ENCODE results near the gene ZBED4.
"Not testable (repeated sequence)": the region's sequence is repeated elsewhere in the genome, so short reads cannot be mapped to it uniquely, and the experiment has no call there.

ZBED4 gene, protein sequence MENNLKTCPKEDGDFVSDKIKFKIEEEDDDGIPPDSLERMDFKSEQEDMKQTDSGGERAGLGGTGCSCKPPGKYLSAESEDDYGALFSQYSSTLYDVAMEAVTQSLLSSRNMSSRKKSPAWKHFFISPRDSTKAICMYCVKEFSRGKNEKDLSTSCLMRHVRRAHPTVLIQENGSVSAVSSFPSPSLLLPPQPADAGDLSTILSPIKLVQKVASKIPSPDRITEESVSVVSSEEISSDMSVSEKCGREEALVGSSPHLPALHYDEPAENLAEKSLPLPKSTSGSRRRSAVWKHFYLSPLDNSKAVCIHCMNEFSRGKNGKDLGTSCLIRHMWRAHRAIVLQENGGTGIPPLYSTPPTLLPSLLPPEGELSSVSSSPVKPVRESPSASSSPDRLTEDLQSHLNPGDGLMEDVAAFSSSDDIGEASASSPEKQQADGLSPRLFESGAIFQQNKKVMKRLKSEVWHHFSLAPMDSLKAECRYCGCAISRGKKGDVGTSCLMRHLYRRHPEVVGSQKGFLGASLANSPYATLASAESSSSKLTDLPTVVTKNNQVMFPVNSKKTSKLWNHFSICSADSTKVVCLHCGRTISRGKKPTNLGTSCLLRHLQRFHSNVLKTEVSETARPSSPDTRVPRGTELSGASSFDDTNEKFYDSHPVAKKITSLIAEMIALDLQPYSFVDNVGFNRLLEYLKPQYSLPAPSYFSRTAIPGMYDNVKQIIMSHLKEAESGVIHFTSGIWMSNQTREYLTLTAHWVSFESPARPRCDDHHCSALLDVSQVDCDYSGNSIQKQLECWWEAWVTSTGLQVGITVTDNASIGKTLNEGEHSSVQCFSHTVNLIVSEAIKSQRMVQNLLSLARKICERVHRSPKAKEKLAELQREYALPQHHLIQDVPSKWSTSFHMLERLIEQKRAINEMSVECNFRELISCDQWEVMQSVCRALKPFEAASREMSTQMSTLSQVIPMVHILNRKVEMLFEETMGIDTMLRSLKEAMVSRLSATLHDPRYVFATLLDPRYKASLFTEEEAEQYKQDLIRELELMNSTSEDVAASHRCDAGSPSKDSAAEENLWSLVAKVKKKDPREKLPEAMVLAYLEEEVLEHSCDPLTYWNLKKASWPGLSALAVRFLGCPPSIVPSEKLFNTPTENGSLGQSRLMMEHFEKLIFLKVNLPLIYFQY

GRCh38 chr22:49852898-49853894 is at the start of gene ZBED4:
TSS of gene ZBED4 (plus strand) at chr22:49853844. CDS start at chr22:49883663, 29,819 bp downstream.
- DNase-seq: peak; percentile 99

DNA sequence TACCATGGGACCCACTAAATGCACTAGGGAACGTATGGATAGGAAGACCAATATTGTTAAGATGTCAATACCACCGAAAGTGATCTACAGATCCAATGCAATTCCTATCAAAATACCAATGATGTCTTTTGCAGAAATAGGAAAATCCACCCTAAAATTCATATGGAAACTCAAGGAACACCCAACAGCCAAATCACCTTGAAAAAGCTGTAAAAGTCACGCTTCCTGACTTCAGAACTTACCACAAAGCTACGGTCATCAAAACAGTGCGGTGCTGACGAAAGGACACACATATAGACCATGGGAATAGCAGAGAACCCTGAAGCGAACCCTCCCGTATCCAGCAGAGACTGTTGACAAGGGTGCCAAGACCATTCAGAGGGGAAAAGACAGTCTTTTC is 46.5 kb upstream of the ZBED4 start:
- DNase-seq: no peak

DNA sequence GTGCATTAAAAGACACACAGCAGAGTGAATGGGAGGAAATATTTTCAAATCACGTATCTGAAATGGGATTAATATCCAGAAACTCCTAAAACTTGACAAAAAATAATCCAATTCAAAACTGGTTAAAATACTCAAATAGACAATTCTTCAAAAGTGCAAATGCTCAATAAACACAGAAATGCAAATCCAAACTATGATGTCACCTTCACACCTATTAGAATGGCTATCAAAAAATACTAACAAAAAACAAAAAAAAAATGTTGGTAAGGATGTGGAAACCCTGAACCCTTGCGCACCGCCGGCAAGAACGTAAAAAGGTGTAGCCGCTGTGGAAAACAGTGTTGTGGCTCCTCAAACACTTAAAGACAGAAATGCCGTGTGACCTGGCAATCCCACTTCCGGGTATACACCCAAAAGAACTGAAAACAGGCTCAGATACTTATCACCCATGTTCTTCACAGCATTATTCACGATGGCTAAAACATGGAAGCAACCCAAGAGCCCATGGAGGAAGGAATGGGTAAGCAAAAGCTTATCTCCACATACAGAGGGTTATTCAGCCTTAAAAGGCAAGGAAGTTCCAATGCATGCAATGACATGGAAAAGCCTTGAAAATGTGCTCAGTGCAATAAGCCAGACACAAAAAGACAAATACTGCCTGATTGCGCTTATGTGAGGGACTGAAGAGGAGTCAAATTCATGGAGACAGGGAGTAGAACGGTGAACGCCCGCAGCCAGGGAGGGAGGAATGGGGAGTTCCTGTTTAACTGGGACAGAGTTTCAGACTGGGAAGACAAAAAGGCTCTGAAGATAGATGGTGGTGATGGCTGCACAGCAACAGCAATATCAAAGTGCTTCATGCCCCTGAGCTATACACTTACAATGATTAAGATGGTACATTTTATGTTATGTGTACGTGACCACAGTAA is 45.6 kb upstream of the ZBED4 start:
- peak; percentile 45 for DNase-seq

- DNase-seq: no peak
These were observed 43.2 kb upstream of the ZBED4 start for GRCh38 chr22:49810363-49811019.

DNA sequence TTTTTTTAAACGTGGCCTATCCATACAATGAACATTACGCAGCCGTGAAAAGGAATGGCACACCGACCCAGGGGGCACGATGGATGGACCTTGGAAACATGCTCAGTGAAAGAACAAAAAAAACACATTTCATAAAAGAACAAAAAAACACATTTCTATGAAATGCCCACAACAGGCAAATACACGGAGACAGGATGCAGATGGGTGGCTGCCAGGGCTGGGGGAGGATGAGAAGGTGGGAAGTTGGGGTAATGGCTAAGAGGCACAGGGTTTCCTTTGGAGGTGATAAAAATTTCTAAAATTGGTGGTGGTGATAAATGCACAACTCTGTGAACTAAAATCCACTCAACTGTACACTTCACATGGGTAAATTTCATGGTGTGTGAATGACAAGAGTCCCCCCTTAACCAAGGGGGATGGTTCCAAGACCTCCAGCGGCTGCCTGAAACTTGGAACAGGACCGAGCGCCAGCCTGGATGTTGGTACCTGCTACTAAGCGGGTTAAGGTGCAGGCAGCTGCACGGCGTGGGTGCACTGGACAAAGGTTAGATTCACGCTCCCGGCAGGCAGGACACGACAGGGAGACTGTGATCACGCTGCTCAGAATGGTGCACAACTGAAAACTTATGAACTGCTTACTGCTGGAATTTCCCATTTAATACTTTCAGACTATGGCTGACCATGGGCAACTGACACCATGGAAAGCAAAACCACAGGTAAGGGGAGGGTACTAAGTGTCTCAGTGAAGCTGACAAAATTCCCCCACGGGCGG is 42.4 kb upstream of the ZBED4 start:
- no peak for DNase-seq

GRCh38 chr22:49812838-49813237 is 40.8 kb upstream of the ZBED4 start:
- no peak for DNase-seq

GRCh38 chr22:49814164-49814686 is 39.4 kb upstream of the ZBED4 start:
- no peak for DNase-seq

DNA sequence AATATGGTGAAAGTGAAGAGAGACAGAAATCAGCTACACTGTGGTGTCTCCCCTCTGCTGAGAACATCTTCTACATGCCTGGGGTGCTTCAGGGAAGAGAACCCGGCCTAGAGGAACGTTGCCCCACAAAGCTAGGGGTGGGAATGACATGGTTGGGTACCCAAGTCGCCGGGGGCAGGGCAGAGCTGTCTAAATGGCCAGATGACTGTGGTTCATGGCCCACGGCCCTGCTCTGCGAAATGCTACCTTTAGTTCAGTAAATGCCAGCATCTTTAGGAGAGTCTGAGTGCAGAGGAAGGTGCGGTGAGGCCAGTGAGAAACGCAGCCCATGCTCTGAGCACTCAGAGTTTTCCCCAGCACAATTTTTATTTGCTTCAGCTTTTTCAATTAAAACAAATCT is 38.8 kb upstream of the ZBED4 start:
- no peak for DNase-seq

- DNase-seq: peak; percentile 32
These were observed 38.0 kb upstream of the ZBED4 start for GRCh38 chr22:49815641-49816091.

GRCh38 chr22:49817359-49817758 is 36.3 kb upstream of the ZBED4 start:
- no peak for DNase-seq

DNA sequence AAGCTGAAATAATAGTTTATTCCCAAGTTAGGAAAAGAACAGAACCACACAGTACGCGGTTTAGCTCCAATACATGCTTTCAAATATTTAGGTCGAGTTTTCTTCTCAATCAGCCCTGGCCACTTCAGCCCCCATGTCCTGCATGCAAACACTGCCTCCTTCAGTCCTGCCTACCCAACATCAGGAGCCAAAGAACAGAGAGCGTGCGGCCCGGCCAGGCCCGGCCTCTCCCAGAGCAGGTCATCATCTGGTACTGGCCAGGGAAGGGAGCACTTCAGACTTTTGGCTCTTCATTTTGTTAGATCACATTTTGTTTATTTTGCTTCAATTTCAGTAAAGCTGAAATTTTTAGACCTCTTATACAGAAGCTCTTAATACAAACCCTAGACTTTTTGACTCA is 32.7 kb upstream of the ZBED4 start:
- no peak for DNase-seq

- DNase-seq: not testable (repeated sequence)
These were observed 31.9 kb upstream of the ZBED4 start for GRCh38 chr22:49821741-49822140.

- DNase-seq: no peak
These were observed 30.2 kb upstream of the ZBED4 start for GRCh38 chr22:49823289-49824045.

DNA sequence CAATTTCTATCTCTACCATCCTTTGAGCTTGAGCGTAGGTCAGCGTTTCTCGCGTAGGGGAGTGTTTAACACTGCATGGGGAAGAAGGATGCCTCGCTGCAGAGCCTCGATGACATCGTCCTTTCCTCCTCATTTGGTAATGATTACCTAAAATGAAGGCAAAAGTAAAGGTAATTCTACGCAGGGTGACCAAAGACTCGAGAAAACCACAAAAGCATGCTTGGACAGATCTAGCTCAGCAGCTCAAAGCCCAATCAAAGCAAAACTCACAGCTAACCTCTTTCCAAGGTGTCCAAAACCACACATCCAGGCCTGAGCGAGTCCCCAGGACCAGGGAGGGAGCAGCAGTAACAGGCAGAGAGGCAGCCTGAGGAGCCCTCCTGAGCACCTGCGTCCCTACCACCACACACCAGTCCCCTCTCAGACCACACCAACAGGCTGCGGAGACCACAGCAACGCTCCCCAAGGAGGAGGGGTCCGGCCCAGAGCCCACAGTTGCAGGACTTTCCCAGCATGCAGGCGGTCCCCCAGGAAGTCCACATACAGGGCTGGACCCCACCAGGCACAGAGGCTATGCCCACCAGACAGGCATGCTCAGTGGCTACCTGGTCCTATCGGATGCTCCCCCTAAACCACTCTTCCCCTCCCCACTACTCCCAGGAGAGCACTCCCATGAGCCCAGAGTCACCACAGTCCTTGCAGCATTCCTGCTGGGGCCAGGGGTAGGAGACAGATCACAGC is 29.3 kb upstream of the ZBED4 start:
- no peak for DNase-seq

DNA sequence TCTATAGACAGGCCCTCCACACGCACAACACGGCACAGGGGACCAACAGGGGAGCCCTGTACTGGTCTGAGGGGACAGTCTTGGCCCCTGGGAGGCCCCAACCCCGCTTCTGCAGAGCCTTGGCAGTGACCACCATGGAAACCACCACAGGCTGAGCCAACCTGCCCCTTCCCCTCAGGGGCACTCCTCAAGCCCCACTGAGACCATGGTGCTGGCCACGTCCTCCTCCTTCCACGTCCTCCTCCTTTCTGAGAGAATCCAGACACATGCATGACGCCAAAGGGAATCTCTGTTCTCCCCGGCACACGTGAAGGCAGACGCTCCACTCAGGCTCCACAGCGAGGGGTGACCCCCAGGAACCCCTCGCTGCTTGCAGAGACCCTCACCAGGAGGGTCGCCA is 28.7 kb upstream of the ZBED4 start:
- DNase-seq: no peak

GRCh38 chr22:49825436-49825835 is 28.2 kb upstream of the ZBED4 start:
- no peak for DNase-seq

DNA sequence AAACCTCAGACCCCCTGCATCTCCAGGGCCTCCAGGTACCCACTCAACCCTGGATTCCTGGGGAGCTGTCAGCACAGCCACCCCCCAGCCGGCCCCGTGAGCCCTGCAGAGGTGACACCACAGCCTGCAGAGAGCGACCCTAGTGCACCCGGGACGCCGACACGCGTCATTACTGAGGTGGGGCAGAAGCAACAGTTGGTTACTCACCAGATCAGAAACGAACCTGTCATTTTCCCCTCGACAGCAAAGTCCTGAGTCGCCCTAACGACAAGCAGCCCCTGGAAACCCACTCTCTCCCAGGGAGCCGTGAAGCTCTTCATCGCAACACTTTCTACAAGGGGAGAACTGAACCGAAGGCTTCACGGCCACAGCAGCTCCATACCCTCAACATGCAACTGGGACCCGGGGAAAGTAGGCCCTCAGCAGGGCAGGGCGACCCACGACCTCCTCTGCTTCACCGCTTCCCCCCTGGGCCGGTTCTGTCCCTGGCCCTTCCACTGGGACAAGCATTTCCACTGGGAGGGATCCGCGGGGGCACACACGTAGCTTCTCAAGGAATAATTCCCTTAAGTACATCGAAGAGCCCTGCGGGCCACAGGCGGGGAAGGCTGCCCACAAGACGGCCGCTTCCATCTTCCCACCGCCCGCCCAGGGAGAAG is 27.6 kb upstream of the ZBED4 start:
- peak; percentile 76 for DNase-seq

All from stimulated activated CD4-positive, alpha-beta T cell treated with anti-CD3 and anti-CD28 coated beads, Interleukin-15, amount 100 ng/mL, for 24 hours (primary cell).